Upper lobe of left lung (tissue), 4 donors: ENCODE measurements around the gene IRF3.

Experiments
- CTCF ChIP-seq, 6 experiments: fragments of 450-650 bp in 4 of 6; fragments of 200-600 bp in 2 of 6; sonication (generic) in 2 of 6; IDR thresholded peaks; one replicate each; pipeline ENCODE4 v1.5.1; 2016 to 2019; ENCODE audit warnings: antibody characterized with exemption in 6 of 6
- POLR2A ChIP-seq, 4 donors: fragments of 450-650 bp; IDR thresholded peaks; one replicate each; pipeline ENCODE4 v1.5.1; 2016 to 2017; ENCODE audit warnings: antibody characterized with exemption in 4 of 4, mild to moderate bottlenecking in 2 of 4
- POLR2AphosphoS5 ChIP-seq, 2 donors: sonication (generic); formaldehyde crosslinking; IDR thresholded peaks; one replicate each; pipeline ENCODE4 v1.5.1; 2017; ENCODE audit warnings: antibody characterized with exemption in 2 of 2

- TF ChIP-seq POLR2A (IDR thresholded peaks at IDR 0.05) (no peak), CTCF (IDR thresholded peaks at IDR 0.05) (no peak), POLR2AphosphoS5 (IDR thresholded peaks at IDR 0.05) (no peak)
These were observed 35.7 kb upstream of the IRF3 start for GRCh38 chr19:49701271-49701786.
